GM18867 (cell line): ENCODE data around the gene ZNF407.

Source experiments
- ATAC-seq: cut with Tn5 transposase; IDR thresholded peaks from one replicate; pipeline ENCODE4 v1.9.1; 2021; ENCODE audit warnings: mild to moderate bottlenecking, moderate library complexity; ENCODE audit not compliant: unreplicated experiment

ZNF407 gene

DNA sequence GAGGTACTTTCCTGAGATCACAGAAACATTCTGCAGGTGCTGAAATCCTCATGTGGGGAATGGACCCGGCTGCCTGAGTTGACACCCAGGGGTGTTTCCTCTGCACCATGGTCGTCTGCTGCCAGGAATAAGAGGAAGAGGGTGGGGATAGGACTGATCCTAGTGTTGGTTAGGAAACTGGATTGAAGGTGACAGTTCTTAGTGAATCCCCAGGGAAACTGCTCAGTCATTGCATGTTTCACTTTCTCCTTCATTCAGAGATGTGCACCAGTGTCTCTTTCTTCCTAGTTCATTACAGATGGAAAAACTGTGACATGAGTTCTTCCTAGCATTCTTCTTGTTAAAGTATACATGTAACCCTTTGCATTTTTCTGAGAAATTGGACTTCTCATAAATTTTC is 317.0 kb downstream of the ZNF407 start:
- ATAC-seq = no peak

DNA sequence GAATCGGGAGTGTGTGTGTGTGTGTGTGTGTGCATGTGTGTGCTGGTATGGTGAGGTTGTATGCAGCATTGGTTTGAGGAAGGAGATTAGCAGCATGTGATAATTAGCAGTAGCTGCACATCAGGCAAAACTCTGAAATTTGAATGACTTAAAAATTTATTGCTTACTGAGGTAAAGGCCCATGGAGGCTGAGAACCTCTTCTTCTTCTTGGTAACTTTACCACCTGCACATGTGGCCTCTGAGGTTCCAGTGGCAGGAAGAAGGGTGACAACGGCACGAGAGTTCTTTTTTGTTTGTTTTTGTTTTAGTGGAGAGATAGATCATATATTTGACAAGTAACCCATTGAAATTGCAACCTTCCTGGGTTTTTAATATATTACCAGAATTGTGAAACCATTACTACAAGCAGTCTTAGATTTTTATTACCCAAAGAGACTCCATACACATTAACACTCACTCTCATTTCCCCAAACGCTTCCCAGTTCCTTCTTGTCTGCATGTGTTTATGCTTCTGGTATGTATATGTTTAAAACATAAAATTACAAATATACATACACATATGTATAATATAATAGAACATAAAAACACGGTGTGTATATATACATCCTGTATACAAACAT is 319.2 kb downstream of the ZNF407 start:
- ATAC-seq = no peak

DNA sequence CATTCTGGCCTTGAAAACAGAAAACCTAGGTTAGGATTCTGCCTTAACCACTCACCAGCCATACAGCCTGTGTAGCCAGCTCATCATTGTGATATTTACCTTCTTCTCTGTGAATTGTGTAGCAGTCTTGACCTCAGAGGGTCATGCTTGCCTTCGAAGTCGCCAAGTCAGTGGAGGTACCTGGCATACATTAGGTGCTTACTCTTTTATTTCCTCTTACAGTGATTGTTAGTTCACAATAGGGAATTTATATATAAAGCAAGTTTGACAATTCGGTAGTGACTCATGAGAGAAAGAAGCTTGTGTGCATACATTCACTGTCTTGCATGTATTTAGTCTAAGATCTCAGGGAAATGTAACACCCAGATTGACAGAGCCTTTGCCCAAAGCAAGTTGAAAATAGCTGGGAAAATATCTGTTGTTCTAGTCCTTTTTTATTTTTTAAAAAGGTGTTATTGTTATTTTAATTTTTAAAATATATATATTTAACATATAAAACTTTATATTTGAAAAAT is 320.7 kb downstream of the ZNF407 start:
- ATAC-seq = no peak

DNA sequence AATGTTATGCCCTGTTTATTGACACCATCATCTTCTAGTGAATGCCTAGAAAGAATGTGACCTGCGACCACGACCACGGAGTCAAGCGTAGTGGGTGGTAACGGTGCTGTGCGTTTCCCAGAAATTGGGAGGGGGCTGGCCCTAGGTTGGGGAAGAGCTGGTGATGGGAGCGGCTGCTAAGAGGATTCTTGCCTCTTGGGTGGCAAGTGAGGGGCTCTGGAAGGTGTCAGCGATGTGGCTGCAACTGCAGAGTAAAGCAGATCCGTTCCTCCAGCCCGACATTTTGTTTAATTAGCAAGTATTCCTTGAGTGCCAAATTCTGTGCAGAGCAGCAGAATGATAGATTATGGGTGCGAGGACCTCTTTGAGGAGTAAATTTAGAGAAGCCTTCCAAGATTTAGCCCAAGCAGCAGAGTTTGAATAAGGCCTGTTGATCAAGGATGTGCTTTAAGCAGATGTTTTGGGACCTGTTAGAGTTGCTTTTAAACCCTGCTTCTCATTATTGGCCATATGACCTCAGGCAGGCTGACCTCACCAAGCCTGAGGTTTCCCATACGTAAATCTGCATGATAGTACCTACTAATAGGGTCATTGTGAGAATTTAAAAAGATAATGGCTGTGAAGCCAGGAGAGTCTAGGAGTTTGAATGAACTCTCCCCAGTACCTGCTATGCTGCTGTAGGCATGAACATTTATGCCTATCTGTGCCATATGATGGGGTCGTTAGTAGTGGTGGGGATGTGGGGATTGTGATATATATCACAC is 323.6 kb downstream of the ZNF407 start:
- no peak for ATAC-seq

DNA sequence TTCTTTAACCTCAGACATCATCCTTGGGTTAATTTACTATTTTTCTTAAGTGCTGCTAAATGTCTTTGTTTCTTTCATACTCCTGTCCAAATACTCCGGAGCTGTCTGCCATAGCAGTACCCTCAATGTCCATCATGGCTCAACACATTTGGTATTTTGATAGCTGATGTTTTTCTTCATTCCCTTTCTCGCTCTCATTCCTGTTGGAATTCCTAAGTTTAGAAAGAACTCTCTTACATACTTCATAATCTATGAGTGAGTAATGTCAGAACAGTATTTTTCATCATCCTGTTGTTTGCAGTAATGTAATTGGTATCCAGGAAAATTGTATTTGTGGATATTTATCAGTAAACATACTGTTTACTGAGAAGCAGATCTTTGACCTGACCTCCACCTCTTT is 328.4 kb downstream of the ZNF407 start:
- no peak for ATAC-seq

DNA sequence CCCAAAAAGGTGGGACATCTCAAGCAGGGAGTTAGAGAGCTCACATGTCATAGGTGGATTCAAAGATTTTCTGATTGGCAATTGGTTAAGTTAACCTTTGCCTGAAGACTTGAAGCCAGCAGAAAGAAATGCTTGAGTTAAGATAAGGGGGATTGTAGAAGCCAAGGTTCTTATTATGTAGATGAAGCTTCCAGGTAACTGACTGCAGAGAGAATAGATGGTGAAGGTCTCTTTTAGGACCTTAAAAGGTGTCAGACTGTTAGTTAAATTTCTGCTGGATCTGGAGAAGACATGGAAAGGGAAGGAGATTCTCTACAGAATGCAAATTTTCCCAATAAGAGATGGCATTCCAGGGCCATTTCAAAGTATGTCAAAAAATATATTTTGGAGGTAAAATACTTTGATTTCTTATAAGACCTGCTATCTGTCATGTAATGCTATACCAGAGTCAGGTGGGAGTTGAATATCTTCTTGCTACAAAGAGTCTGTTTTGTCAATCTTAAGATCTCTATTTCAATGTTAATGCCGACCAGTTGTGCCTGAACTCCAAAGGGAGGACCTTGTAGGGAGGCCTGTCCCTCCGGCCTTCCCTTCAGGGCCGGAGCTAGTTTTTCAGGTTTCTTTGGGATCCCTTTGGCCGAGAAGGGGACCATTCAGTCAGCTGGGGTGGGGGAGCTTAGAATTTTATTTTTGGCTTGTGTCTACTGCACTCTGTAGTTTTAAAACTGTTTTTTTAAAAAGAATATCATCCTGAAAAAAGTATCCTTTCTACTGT is 330.7 kb downstream of the ZNF407 start:
- ATAC-seq = no peak

DNA sequence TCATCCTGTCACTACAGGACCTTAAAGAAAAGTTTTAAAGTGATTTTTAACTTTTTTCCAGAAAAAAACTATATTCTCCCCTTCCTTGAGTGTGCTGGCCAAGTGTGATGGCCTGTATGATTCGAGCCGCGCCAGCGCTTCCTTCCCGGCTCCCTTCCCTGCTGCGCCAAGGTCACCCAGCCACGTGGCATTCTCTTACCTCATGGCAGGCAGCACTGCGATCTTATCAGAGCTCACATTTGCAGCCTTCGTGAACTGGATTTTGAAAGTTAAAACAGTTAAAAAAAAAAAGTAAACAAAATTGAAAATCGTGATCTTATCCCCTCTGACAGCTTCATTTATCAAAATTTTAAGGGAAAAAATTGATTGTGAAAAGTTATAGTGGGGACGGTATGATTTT is 331.4 kb downstream of the ZNF407 start:
- no peak for ATAC-seq

DNA sequence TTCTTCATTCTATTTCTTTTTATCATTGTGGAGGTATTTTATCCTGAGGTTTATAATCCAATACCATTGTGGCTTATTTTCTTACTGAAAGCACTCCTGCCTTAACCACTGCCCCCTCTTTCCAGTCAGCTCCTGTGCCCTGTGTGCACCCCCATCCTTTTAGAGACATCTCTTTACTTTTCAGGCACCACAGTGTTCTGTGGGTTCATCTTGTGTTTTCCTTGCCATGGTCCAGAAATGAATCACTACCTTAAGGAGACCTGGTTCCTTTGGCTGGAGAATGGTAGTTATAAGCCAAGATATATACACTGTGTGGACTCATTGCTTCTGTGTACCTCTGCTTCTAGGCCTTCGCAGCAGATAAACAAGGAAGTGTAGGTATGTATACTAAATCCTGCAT is 332.9 kb downstream of the ZNF407 start:
- no peak for ATAC-seq

DNA sequence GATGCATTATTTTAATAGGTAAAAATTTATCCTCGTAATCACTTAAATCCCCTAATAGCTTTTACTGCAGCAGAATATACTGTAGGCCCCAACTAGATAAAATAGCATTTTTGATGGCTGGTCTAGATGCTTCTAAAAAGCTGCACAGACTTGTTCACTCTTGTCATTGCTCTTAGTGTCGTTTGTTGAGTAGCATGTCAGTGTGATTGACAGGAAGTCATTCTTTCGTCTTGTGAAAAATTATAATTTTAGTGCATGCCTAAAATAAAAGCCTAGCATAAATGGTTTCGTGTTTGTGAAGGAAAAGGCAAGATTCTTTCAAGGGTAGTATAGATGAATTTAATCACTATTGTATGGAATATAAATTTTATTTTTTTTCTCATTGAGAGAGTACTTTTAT is 336.3 kb downstream of the ZNF407 start:
- ATAC-seq = no peak

DNA sequence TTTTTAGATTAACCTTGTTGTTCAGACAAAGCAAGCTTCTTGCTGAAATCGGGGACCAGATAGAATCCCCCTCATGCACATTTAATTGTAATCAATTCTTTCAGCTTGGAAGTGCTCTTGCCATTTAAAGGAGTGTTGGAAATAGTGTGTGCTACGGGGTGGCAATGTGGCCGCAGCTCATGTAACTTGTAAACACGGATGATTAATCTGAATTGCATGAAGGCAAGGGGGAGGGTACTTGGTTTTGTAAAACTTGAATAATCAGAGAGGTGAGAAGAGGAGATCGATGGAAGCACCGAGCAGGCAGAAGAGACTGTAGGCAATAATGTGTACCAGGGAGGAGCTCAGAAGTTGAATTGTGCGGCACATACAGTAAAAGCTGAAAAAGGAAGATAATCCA is 337.8 kb downstream of the ZNF407 start:
- no peak for ATAC-seq

DNA sequence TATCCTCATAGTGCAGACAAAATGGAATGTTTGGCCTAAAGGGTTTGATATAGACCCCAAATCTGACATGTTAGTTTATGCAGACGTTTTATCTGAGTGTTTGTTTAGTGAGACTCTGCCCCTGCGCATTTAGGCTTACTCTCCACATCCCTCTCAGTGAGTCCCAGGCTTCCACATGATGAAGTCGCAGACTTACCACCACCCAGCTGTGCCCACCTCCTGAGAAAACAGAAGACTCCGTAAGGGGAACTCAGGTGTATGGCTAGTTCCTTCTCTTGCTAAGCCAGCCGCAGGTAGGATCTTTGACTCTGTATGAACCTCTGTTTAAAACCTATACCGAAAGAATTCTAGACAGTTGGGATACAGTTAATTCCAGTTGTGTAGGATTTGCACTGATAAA is 338.7 kb downstream of the ZNF407 start:
- no peak for ATAC-seq

DNA sequence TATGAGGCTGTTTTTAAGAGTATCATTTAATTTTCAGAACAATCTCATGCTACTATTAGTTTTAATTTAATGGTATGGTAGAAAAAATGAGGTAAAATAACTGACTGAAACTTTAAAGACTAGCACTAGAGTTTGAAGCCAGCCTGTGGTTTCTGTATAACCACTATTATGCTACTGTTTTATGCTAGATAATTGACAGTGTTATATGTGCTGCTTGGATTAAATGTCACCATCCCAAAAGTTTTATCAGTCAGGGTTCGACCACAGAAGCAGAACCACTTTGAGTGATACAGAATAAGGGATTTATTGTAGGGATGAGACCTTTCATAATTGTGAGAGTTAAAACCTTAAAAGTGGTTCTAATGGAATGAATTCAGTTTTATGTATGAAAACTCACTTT is 339.6 kb downstream of the ZNF407 start:
- no peak for ATAC-seq

DNA sequence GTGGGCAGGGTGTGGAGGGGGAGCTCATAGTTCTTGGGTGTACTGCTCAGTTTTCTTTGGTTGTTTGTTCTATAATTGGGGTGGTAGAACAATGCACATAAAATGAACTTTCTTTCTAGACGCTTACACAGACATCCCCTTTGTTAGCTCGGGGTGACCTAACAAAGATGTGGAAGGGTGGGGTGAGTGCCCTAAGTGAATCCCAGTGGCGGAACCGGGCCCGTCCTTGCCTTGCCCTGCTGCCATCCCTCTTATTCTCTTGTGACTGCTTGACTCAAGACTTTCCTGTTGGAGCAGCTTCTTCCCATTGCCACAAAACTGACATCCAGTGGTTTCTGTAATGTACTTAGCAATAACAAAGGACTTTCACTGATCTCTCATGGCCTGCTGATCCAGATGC is 343.2 kb downstream of the ZNF407 start:
- no peak for ATAC-seq

DNA sequence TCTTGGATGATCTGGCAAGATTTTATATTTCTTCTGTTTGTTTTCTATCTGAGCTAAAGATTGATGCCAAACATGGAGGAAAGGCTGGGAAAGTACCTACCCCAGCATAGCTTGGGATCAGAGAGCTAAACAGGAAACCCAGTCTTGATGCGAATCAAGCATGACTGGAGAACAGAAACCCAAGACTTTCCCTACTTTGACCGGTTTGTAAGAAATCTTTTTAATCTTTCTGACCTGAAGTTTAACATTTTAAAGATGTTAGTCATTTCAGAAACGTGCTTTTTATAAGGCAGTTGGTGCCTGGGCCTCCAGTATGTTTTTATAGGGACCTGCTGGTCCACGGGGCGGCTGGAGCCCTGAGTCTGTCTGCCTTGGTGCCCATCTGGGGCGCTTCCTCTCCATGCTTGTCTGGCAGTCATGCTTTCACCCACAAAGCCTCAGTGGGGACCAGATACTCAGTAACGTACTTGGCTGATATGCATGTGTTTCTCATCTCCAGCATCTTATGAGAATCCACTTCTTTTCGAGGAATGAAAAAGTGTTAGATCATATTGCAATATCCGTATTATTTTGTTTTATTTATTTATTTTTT is 344.7 kb downstream of the ZNF407 start:
- peak; percentile 96 for ATAC-seq

DNA sequence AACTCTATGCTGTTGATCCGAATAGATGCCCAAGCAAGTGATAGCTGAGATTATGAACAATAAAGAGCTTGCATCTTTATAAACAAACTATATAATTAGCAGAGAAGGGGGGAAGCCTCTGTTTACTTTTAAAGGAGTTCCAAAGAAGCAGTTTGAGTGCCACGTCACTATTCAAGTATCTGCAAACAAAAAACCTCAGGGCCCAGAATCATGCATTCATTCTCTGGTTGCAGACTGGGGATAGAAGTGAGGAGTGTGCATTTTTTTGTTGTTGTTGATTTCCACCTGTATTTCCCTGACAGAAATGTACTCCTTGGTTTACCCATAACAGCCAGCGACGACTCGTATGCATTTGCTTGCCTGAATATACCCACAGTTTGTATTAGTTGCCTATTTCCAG is 347.0 kb downstream of the ZNF407 start:
- no peak for ATAC-seq

DNA sequence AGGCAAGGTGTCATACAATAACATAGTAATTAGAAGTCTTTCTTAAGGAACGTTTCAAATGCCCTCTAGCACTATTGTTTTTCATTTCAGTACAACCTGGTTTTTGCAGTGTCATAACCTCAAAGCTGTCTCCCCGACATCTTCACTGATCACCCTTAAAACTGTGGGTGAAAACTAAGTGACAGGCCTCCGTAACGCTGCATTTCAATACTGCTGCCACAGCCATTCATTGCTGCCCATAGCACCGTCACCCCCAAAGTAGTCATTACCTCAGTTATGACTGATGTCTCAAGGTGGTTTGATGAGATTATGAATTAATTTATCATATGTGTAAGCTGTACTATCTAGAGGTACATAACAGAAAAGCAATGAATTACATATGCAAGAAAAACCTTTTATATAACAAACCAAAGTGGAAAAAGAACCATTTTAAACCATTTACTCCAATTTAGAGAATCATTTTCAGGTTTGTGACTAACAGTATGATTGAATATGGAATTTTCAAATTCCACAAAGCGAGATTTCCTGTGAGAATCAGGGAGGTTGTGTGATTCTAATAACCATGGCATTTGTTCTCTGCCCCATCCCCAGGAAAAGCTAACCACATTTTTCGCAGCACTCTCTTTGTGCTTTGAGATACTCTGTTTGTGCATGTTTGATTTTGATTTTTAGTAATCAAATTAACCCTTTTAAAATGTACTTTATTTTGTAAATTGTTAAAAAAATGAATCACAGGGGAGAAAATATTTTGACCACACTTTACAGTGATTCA is 348.3 kb downstream of the ZNF407 start:
- ATAC-seq = no peak

DNA sequence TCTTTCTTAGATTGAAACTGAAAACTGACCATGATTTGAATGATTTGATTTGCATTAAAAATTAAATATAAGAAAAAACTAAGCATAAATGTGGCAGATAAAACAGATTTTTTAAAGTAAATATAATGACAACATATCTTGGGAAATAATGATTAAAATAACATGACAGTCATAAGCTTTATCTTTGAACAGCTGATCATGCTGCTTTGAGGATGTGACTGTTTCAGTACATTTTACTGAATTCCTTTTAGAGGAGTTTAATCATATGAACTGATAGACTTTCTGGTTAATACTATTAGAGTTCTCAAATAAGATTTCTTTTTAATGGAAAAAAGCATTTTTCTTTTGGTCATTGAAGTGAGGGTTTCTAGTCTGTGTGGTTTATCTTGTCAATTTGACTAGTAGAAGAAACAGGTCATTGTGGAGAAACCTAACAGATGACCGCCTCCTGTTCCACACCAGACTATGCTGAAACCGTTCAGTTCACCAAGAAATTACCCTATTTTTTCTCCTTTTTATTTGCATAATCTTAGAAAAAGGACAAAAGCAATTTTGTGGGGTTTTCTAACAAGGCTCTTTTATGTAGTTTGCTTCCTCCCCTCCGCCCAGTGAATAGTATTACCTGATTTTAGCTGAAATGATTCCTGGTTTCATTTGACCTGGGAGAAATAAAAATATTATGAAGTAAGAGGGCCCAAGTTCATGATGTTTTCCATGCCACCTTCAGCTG is 349.1 kb downstream of the ZNF407 start:
- no peak for ATAC-seq

DNA sequence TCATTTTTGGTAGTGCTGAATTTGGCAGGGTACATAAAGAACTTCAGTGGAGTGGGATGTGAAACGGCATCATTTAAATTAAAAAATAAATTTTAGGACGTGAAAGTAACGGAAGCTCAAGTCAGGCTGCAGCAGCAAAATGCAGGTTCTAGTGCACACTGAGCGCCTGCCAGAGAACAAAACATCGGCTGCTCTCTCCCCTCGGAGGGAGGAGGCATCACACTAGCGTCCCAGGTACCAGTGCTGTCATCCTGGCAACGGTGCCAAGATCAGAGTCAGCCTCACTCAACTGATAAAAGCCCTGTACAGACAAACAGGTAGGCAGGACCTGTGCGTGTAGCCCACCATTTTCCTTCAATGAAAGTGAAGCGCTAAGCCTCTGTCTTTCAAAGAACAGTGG is 349.7 kb downstream of the ZNF407 start:
- no peak for ATAC-seq

DNA sequence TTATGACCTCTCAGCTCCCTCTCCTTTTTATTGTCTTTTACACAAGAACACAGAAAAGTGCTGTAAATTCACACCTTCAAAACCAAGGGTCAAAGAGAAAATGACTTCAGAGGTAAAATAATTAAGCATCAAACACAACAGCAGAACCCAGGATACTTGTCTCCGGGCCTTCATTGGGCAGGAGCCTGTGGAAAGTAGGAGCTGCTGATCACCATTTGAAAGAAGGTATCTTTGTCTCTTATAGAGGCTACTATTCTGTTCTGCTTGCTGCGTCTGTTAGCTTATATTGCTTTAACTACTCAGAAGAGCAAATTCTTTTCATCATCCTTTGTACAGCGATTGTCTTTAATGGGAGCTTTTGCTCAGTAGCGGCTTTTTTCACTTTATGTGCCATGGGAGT is 350.2 kb downstream of the ZNF407 start:
- ATAC-seq = no peak

DNA sequence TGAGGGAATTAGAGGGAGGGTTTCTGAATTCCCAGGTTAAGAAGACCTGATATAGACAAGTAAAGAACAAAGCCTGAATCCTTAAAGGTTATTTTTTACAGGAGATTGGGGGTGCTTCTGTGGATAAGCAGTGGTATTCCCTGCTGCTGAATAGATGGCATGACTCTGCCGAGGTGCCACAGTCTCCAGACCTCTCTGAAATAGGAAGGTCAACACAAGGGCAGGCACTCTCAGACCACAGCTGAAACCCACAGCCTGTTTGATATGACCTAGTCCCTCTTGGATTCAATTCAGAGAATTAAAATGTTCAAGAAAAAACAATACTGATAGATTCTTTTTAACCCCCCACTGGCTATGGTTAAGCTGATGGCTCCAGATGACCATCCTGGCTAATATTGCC is 351.9 kb downstream of the ZNF407 start:
- ATAC-seq = no peak
